ENCODE data around the gene EPHA2.

The EPHA2 gene

GRCh38 chr1:16131636-16132324, 24.1 kb downstream of the EPHA2 start:
- Mint-ChIP-seq H3K27me3 (peaks cover 4% of the 10 kb centered on the region), H3K4me1 (no peaks in the 10 kb centered on the region), H3K9me3 (no peaks in the 10 kb centered on the region), H3K36me3 (ENCODE audit: low read depth) (no peaks in the 10 kb centered on the region), H3K4me3 (no peak overlapping the region), H3K27ac (no peak overlapping the region)
- DNase-seq (no peak), ATAC-seq (no peak)

GRCh38 chr1:16130827-16131226, 25.0 kb downstream of the EPHA2 start:
- Mint-ChIP-seq H3K9me3 (no peaks in the 10 kb centered on the region), H3K4me1 (no peaks in the 10 kb centered on the region), H3K36me3 (ENCODE audit: low read depth) (no peaks in the 10 kb centered on the region)

GRCh38 chr1:16129921-16130543, 25.8 kb downstream of the EPHA2 start:
- Mint-ChIP-seq H3K36me3 (ENCODE audit: low read depth) (no peaks in the 10 kb centered on the region), H3K4me3 (no peak overlapping the region), H3K4me1 (no peaks in the 10 kb centered on the region), H3K9me3 (no peaks in the 10 kb centered on the region), H3K27me3 (peaks cover 4% of the 10 kb centered on the region), H3K27ac (no peak overlapping the region)
- DNase-seq, result no peak
- no peak for ATAC-seq

More at GRCh38 chr1:16130827-16131226, 25.0 kb downstream of the EPHA2 start:
- H3K27ac Mint-ChIP-seq, result no peak overlapping the region
- no peak overlapping the region for H3K4me3 Mint-ChIP-seq
- DNase-seq (no peak), ATAC-seq (no peak)
- peaks cover 4% of the 10 kb centered on the region for H3K27me3 Mint-ChIP-seq

GRCh38 chr1:16129316-16129715, 26.6 kb downstream of the EPHA2 start:
- H3K27ac Mint-ChIP-seq, result no peak overlapping the region
- ATAC-seq (no peak), DNase-seq (no peak)
- peaks cover 4% of the 10 kb centered on the region for H3K27me3 Mint-ChIP-seq
- H3K4me3 Mint-ChIP-seq, result no peak overlapping the region
- H3K4me1 Mint-ChIP-seq, result no peaks in the 10 kb centered on the region
- no peaks in the 10 kb centered on the region for H3K36me3 Mint-ChIP-seq (ENCODE audit: low read depth)
- H3K9me3 Mint-ChIP-seq, result no peaks in the 10 kb centered on the region

- H3K4me3 Mint-ChIP-seq, result no peak overlapping the region
- no peak overlapping the region for H3K27ac Mint-ChIP-seq
- DNase-seq (no peak), ATAC-seq (no peak)
- no peaks in the 10 kb centered on the region for H3K9me3 Mint-ChIP-seq
- H3K4me1 Mint-ChIP-seq, result peaks cover 4% of the 10 kb centered on the region
- H3K36me3 Mint-ChIP-seq (ENCODE audit: low read depth), result no peaks in the 10 kb centered on the region
- peaks cover 4% of the 10 kb centered on the region for H3K27me3 Mint-ChIP-seq
Measured at GRCh38 chr1:16128338-16128741, 27.5 kb downstream of the EPHA2 start.

- Mint-ChIP-seq H3K4me3 (no peak overlapping the region), H3K27me3 (peaks cover 6% of the 10 kb centered on the region), H3K4me1 (peaks cover 9% of the 10 kb centered on the region), H3K36me3 (ENCODE audit: low read depth) (no peaks in the 10 kb centered on the region), H3K27ac (no peak overlapping the region), H3K9me3 (no peaks in the 10 kb centered on the region)
- ATAC-seq (no peak), DNase-seq (no peak)
Measured at GRCh38 chr1:16127676-16128337, 28.1 kb downstream of the EPHA2 start.

- Mint-ChIP-seq H3K27ac (no peak overlapping the region), H3K4me3 (no peak overlapping the region), H3K36me3 (ENCODE audit: low read depth) (no peaks in the 10 kb centered on the region), H3K27me3 (peaks cover 7% of the 10 kb centered on the region), H3K9me3 (no peaks in the 10 kb centered on the region), H3K4me1 (peaks cover 12% of the 10 kb centered on the region)
- ATAC-seq, result no peak
- no peak for DNase-seq
Measured at GRCh38 chr1:16126743-16127515, 28.9 kb downstream of the EPHA2 start.

- no peak for ATAC-seq
- no peak overlapping the region for H3K27ac Mint-ChIP-seq
- no peak for DNase-seq
- H3K9me3 Mint-ChIP-seq, result no peaks in the 10 kb centered on the region
- H3K36me3 Mint-ChIP-seq (ENCODE audit: low read depth), result no peaks in the 10 kb centered on the region
- peaks cover 12% of the 10 kb centered on the region for H3K4me1 Mint-ChIP-seq
- H3K4me3 Mint-ChIP-seq, result no peak overlapping the region
- peaks cover 7% of the 10 kb centered on the region for H3K27me3 Mint-ChIP-seq
Measured at GRCh38 chr1:16126160-16126559, 29.7 kb downstream of the EPHA2 start.

- ATAC-seq, result no peak
- DNase-seq, result no peak
- Mint-ChIP-seq H3K27me3 (peaks cover 4% of the 10 kb centered on the region), H3K9me3 (no peaks in the 10 kb centered on the region), H3K4me1 (peaks cover 12% of the 10 kb centered on the region), H3K36me3 (ENCODE audit: low read depth) (no peaks in the 10 kb centered on the region), H3K4me3 (no peak overlapping the region), H3K27ac (no peak overlapping the region)
Measured at GRCh38 chr1:16125483-16125882, 30.4 kb downstream of the EPHA2 start.

- Mint-ChIP-seq H3K4me3 (no peak overlapping the region), H3K36me3 (ENCODE audit: low read depth) (no peaks in the 10 kb centered on the region), H3K9me3 (no peaks in the 10 kb centered on the region), H3K27me3 (peaks cover 4% of the 10 kb centered on the region), H3K27ac (no peak overlapping the region), H3K4me1 (peaks cover 12% of the 10 kb centered on the region)
- ATAC-seq (no peak), DNase-seq (no peak)
Measured at GRCh38 chr1:16125088-16125470, 30.8 kb downstream of the EPHA2 start.

- Mint-ChIP-seq H3K9me3 (no peaks in the 10 kb centered on the region), H3K4me3 (no peak overlapping the region), H3K36me3 (ENCODE audit: low read depth) (no peaks in the 10 kb centered on the region), H3K27me3 (peaks cover 4% of the 10 kb centered on the region), H3K4me1 (peaks cover 12% of the 10 kb centered on the region), H3K27ac (no peak overlapping the region)
- DNase-seq (no peak), ATAC-seq (no peak)
Measured at GRCh38 chr1:16124377-16125087, 31.3 kb downstream of the EPHA2 start.

- peak; percentile 74 for DNase-seq
- Mint-ChIP-seq H3K27me3 (peaks cover 4% of the 10 kb centered on the region), H3K4me3 (no peak overlapping the region), H3K4me1 (peaks cover 12% of the 10 kb centered on the region), H3K9me3 (no peaks in the 10 kb centered on the region), H3K36me3 (ENCODE audit: low read depth) (no peaks in the 10 kb centered on the region), H3K27ac (peak overlapping the region; percentile 43)
- peak; percentile 88 for ATAC-seq
Measured at GRCh38 chr1:16122916-16123315, 33.0 kb downstream of the EPHA2 start.

GRCh38 chr1:16122350-16122881, 33.5 kb downstream of the EPHA2 start:
- Mint-ChIP-seq H3K36me3 (ENCODE audit: low read depth) (no peaks in the 10 kb centered on the region), H3K27ac (no peak overlapping the region), H3K4me1 (peaks cover 12% of the 10 kb centered on the region), H3K4me3 (no peak overlapping the region), H3K9me3 (no peaks in the 10 kb centered on the region), H3K27me3 (peaks cover 4% of the 10 kb centered on the region)
- DNase-seq (no peak), ATAC-seq (no peak)

- Mint-ChIP-seq H3K4me3 (no peak overlapping the region), H3K36me3 (ENCODE audit: low read depth) (no peaks in the 10 kb centered on the region), H3K4me1 (peaks cover 14% of the 10 kb centered on the region), H3K27ac (no peak overlapping the region), H3K27me3 (peaks cover 6% of the 10 kb centered on the region), H3K9me3 (no peaks in the 10 kb centered on the region)
- no peak for ATAC-seq
- DNase-seq, result no peak
Measured at GRCh38 chr1:16120940-16121410, 34.9 kb downstream of the EPHA2 start.
